Right ventricle myocardium superior (tissue), 1 donor: ENCODE results near the gene TMEM147. TPM values are rescaled to one million over a fixed set of nuclear protein-coding genes. Genes with fewer than 3 reads are reported as not detected.
A peak's percentile ranks its signal among the peaks of the same experiment; 100 is the strongest.

Experiments used
- ATAC-seq: fragments of 200-7000 bp; cut with Tn5 transposase; one replicate; pipeline ENCODE4 v1.9.1; 2020; ENCODE audit warnings: mild to moderate bottlenecking; ENCODE audit not compliant: poor library complexity
- DNase-seq: peaks from one replicate; pipeline ENCODE4 v3.0.0-alpha.2; 2020
- intact Hi-C: fragments of 100-400 bp; cut with DNase I; formaldehyde crosslinking; loops from one replicate; pipeline ENCODE4 v1.11.2; 2022
- long read RNA-seq: library from polyadenylated mRNA; unstranded; transcript quantifications from one replicate; pipeline ENCODE4 v2.0.0, GENCODE V29; 2021
- total RNA-seq: library from RNA; stranded (reverse); fragmentation: NEBNext Ultra II Directional; extraction: Animal tissue kit (Norgen Biotek cat#: 25700); gene quantifications from one replicate; pipeline ENCODE4 v1.2.1, GENCODE V29; 2021
- donor health status: DM: no; HTN: yes; CAD: no; lungs with severe emphysema.

The TMEM147 gene
- 75.7 TPM for total RNA-seq
- long read RNA-seq, transcript TMEM147-201 (7 exons, 899 nt): major isoform, 80 of 106 reads
- long read RNA-seq, transcript TMEM147-202 (6 exons, 935 nt): minor isoform, 8 of 106 reads
- long read RNA-seq, partial matches to known transcripts: 0 of 106 reads
- long read RNA-seq, other reads (novel, unspliced or antisense): 15 of 106 reads

GRCh38 chr19:35545001-35545854 lies at the start of gene TMEM147:
TSS of gene TMEM147 (plus strand) at chr19:35545626. CDS start at chr19:35545740, 114 bp downstream.
- intact Hi-C loops: loop anchor here (10.0 kb wide), 1 partner anchor 170 kb away; the partner anchor contains the start of gene KMT2B
- DNase-seq (peak; percentile 97), ATAC-seq (peak; percentile 100)

GRCh38 chr19:35497406-35497805 lies 48.0 kb upstream of the TMEM147 start:
- no peak for ATAC-seq

GRCh38 chr19:35498220-35498619 lies 47.2 kb upstream of the TMEM147 start:
- intact Hi-C loops: loop anchor here (5.0 kb wide), 1 partner anchor 146 kb away; no protein-coding TSS in a partner anchor
- ATAC-seq (no peak), DNase-seq (no peak)

More at GRCh38 chr19:35497406-35497805, 48.0 kb upstream of the TMEM147 start:
- intact Hi-C loops: loop anchor here (5.0 kb wide), 1 partner anchor 145 kb away; no protein-coding TSS in a partner anchor
- DNase-seq: no peak

GRCh38 chr19:35498984-35499527 lies 46.4 kb upstream of the TMEM147 start:
- ATAC-seq: no peak
- intact Hi-C loops: loop anchor here (5.0 kb wide), 1 partner anchor 147 kb away; no protein-coding TSS in a partner anchor
- no peak for DNase-seq

GRCh38 chr19:35500611-35501010 lies 44.8 kb upstream of the TMEM147 start:
- intact Hi-C loops: no loop called here
- DNase-seq (no peak), ATAC-seq (no peak)

- DNase-seq (no peak), ATAC-seq (no peak)
- intact Hi-C loops: no loop called here
These were observed 43.7 kb upstream of the TMEM147 start for GRCh38 chr19:35501684-35502083.

GRCh38 chr19:35502751-35503150 lies 42.7 kb upstream of the TMEM147 start:
- intact Hi-C loops: no loop called here
- ATAC-seq (peak; percentile 34), DNase-seq (no peak)

GRCh38 chr19:35506011-35506410 lies 39.4 kb upstream of the TMEM147 start:
- ATAC-seq (no peak), DNase-seq (no peak)
- intact Hi-C loops: no loop called here

GRCh38 chr19:35507561-35507960 lies 37.9 kb upstream of the TMEM147 start:
- intact Hi-C loops: no loop called here
- DNase-seq (no peak), ATAC-seq (no peak)

GRCh38 chr19:35508129-35508528 lies 37.3 kb upstream of the TMEM147 start:
- ATAC-seq (no peak), DNase-seq (no peak)

GRCh38 chr19:35509018-35509652 lies 36.3 kb upstream of the TMEM147 start:
- DNase-seq (no peak), ATAC-seq (no peak)
- intact Hi-C loops: no loop called here

More at GRCh38 chr19:35508129-35508528, 37.3 kb upstream of the TMEM147 start:
- intact Hi-C loops: no loop called here

- ATAC-seq (peak; percentile 94), DNase-seq (peak; percentile 83)
- intact Hi-C loops: no loop called here
These were observed 35.4 kb upstream of the TMEM147 start for GRCh38 chr19:35509861-35510625.

GRCh38 chr19:35510626-35510964 lies 34.8 kb upstream of the TMEM147 start:
- intact Hi-C loops: no loop called here
- no peak for DNase-seq
- no peak for ATAC-seq

GRCh38 chr19:35511337-35511736 lies 34.1 kb upstream of the TMEM147 start:
- ATAC-seq (no peak), DNase-seq (no peak)
- intact Hi-C loops: no loop called here

GRCh38 chr19:35512831-35513627 lies 32.4 kb upstream of the TMEM147 start:
- no peak for ATAC-seq
- DNase-seq: no peak
- intact Hi-C loops: no loop called here

- intact Hi-C loops: no loop called here
- ATAC-seq: no peak
- DNase-seq: no peak
These were observed 31.7 kb upstream of the TMEM147 start, which contains the start of gene DMKN for GRCh38 chr19:35513628-35514281. TSS of gene DMKN (minus strand) at chr19:35513649. CDS start at chr19:35513475, 174 bp downstream.

- intact Hi-C loops: no loop called here
- ATAC-seq (no peak), DNase-seq (no peak)
These were observed 31.1 kb upstream of the TMEM147 start for GRCh38 chr19:35514282-35514809.
